Osteoblast (primary cell): ENCODE results near the gene ADGRB3. TPM values are rescaled to one million over a fixed set of nuclear protein-coding genes. Genes with fewer than 3 reads are reported as not detected.

Experiments used
- DNase-seq: peaks from one replicate; pipeline ENCODE4 v3.0.0; 2011; ENCODE audit warnings: low spot score, mixed read lengths; ENCODE audit not compliant: insufficient read length; ENCODE audit errors: missing footprints
- H2AFZ ChIP-seq: 2 replicates; pipeline ENCODE4 v1.6.0; 2011; ENCODE audit warnings: mild to moderate bottlenecking, low read length
- H3K27ac ChIP-seq: 2 replicates; pipeline ENCODE4 v1.5.1; 2011; ENCODE audit warnings: mild to moderate bottlenecking, low read depth, low read length, moderate library complexity
- H3K27me3 ChIP-seq: 2 replicates; pipeline ENCODE4 v1.6.0; 2012; ENCODE audit warnings: mild to moderate bottlenecking, control low read depth, inconsistent platforms, low read length, moderate library complexity; ENCODE audit not compliant: insufficient read depth
- H3K36me3 ChIP-seq: 2 replicates; pipeline ENCODE4 v1.5.1; 2011; ENCODE audit warnings: mild to moderate bottlenecking, low read length, control low read depth, moderate library complexity; ENCODE audit not compliant: insufficient read depth
- H3K4me1 ChIP-seq: 2 replicates; pipeline ENCODE4 v1.5.1; 2011; ENCODE audit warnings: mild to moderate bottlenecking, low read length, control low read depth, moderate library complexity; ENCODE audit not compliant: insufficient read depth
- H3K4me2 ChIP-seq: 2 replicates; pipeline ENCODE4 v1.6.0; 2011; ENCODE audit warnings: mild to moderate bottlenecking, low read length; ENCODE audit not compliant: insufficient read depth
- H3K4me3 ChIP-seq: fragments of 200-600 bp; sonication (generic); 3 replicates; pipeline ENCODE4 v1.5.1; 2012; ENCODE audit warnings: mild to moderate bottlenecking, low read length, inconsistent platforms; ENCODE audit not compliant: insufficient read depth
- H3K79me2 ChIP-seq: 2 replicates; pipeline ENCODE4 v1.6.0; 2012; ENCODE audit warnings: mild to moderate bottlenecking, low read length, control low read depth, inconsistent platforms; ENCODE audit not compliant: insufficient read depth
- H3K9me3 ChIP-seq: 2 replicates; pipeline ENCODE4 v1.5.1; 2011; ENCODE audit warnings: low read depth, low read length, control low read depth
- H4K20me1 ChIP-seq: 2 replicates; pipeline ENCODE4 v1.6.0; 2012; ENCODE audit warnings: mild to moderate bottlenecking, low read length, control low read depth; ENCODE audit not compliant: insufficient read depth
- total RNA-seq: library from RNA; depleted of rRNA; stranded (reverse); fragments of >200 nt; gene quantifications from 2 replicates; pipeline ENCODE4 v1.2.3, GENCODE V29; 2012
- TF ChIP-seq, protein P1 (sequence below): IDR thresholded peaks from 2 replicates; pipeline ENCODE4 v1.5.1; 2011; ENCODE audit warnings: mild to moderate bottlenecking, low read depth, low read length, moderate library complexity; ENCODE audit errors: extremely low read depth

Gene ADGRB3
- total RNA-seq, 1 donor: not detected

DNA sequence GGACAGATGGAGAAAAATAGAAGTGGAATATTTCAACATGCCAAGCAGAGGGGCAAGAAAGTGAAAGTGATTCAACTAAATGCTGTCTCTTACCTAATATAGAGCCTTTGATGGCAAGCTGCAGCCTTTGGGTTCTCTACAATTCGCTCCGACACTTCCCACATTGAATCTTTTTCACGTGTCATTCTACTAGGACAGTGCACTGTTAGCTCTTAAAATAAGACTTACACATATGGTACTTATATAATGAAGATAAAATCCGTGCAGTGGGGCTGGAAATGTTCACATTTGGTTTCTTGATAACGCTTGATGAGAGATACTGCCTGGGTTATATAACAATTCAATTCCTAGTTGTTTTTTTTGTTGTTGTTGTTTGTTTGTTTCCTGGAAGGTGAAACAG lies 659.3 kb downstream of the ADGRB3 start:
- H3K9me3 ChIP-seq: no peaks in the 10 kb centered on the region
- H3K4me3 ChIP-seq: no peak overlapping the region
- H3K27me3 ChIP-seq: no peaks in the 10 kb centered on the region
- no peaks in the 10 kb centered on the region for H3K4me1 ChIP-seq
- H3K36me3 ChIP-seq: no peaks in the 10 kb centered on the region
- no peak overlapping the region for H2AFZ ChIP-seq
- TF ChIP-seq, protein P1, sequence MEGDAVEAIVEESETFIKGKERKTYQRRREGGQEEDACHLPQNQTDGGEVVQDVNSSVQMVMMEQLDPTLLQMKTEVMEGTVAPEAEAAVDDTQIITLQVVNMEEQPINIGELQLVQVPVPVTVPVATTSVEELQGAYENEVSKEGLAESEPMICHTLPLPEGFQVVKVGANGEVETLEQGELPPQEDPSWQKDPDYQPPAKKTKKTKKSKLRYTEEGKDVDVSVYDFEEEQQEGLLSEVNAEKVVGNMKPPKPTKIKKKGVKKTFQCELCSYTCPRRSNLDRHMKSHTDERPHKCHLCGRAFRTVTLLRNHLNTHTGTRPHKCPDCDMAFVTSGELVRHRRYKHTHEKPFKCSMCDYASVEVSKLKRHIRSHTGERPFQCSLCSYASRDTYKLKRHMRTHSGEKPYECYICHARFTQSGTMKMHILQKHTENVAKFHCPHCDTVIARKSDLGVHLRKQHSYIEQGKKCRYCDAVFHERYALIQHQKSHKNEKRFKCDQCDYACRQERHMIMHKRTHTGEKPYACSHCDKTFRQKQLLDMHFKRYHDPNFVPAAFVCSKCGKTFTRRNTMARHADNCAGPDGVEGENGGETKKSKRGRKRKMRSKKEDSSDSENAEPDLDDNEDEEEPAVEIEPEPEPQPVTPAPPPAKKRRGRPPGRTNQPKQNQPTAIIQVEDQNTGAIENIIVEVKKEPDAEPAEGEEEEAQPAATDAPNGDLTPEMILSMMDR: no peak
- H3K4me2 ChIP-seq: no peak overlapping the region
- no peak for DNase-seq
- no peak overlapping the region for H3K27ac ChIP-seq
- H4K20me1 ChIP-seq: no peaks in the 10 kb centered on the region
- no peaks in the 10 kb centered on the region for H3K79me2 ChIP-seq

DNA sequence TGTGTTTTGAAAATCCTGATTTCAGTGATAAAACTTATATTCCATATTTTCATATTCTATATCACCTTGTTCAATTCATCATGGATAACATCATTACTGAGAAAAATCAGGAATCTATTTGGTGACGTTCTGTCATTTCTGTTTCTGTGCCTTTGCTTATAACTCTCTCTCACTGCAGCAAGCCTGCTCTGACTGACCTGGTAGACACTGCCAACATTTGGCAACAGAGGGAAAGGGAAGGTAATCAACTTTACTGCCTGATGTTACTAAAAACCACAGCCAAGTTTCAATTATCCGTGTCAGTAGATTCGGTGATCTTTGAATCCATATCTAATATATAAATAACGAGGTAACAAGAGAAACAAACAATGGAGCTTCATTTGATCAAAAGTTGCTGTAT lies 659.8 kb downstream of the ADGRB3 start:
- Histone ChIP-seq H3K4me3 (no peak overlapping the region), H3K9me3 (no peaks in the 10 kb centered on the region), H4K20me1 (no peaks in the 10 kb centered on the region), H3K36me3 (no peaks in the 10 kb centered on the region), H3K4me1 (no peaks in the 10 kb centered on the region), H3K79me2 (no peaks in the 10 kb centered on the region), H3K27ac (no peak overlapping the region), H2AFZ (no peak overlapping the region), H3K4me2 (no peak overlapping the region), H3K27me3 (no peaks in the 10 kb centered on the region)
- TF ChIP-seq, protein P1: no peak
- DNase-seq: no peak

DNA sequence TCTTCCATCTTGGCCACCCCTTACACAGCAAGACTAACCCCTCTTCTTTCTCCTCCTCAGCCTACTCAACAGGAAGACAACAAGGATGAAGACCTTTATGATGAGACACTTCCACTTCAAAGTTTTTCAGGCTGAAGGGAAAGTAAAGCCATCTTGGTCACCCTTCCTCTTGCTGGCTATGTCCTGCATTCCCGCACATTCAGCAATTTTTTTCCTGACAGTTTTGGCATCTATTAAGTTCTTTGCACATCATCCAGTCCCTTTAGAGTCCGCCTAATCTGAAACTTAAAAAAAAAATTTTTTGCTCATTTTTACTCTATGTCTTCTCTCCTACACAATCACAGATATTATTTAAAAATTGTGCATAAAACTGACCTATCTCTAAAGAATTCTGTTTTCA lies 668.3 kb downstream of the ADGRB3 start:
- H2AFZ ChIP-seq: no peak overlapping the region
- no peak overlapping the region for H3K4me2 ChIP-seq
- no peaks in the 10 kb centered on the region for H3K4me1 ChIP-seq
- H3K27ac ChIP-seq: no peak overlapping the region
- H3K9me3 ChIP-seq: no peaks in the 10 kb centered on the region
- TF ChIP-seq, protein P1: no peak
- H3K79me2 ChIP-seq: no peaks in the 10 kb centered on the region
- no peaks in the 10 kb centered on the region for H3K27me3 ChIP-seq
- H4K20me1 ChIP-seq: no peaks in the 10 kb centered on the region
- no peak overlapping the region for H3K4me3 ChIP-seq
- DNase-seq: no peak
- no peaks in the 10 kb centered on the region for H3K36me3 ChIP-seq

DNA sequence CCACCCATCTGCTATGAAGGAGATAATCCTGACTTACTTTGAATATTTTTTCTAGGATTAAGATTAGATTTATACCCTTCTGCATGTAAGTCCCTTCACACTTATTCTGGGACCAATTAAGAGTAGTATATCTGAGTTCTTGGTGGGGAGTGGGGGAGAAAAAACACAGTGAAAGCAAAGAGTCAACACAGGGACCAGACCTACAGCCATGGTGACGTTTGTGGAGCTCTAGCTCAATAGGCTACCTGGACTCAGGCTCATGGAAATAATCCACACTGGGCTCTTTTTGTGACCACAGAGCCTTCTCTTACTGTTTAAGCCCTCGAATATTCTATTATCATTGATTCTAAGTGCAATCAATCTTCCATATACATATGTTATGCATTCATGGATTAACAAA lies 670.4 kb downstream of the ADGRB3 start:
- TF ChIP-seq, protein P1: no peak
- Histone ChIP-seq H3K4me1 (no peaks in the 10 kb centered on the region), H3K36me3 (no peaks in the 10 kb centered on the region), H3K4me3 (no peak overlapping the region), H3K9me3 (no peaks in the 10 kb centered on the region), H3K27ac (no peak overlapping the region), H3K27me3 (no peaks in the 10 kb centered on the region), H4K20me1 (no peaks in the 10 kb centered on the region), H3K79me2 (no peaks in the 10 kb centered on the region), H3K4me2 (no peak overlapping the region), H2AFZ (no peak overlapping the region)
- no peak for DNase-seq
